Liver (tissue), 9 donors: ENCODE results near the gene NAT10. TPM values are rescaled to one million over a fixed set of nuclear protein-coding genes. Genes with fewer than 3 reads are reported as not detected.

Source experiments
- DNase-seq: peaks from one replicate; pipeline ENCODE4 v3.0.0-alpha.2; 2017; ENCODE audit warnings: low spot score
- H3K27ac ChIP-seq, 2 donors: one replicate each; pipeline ENCODE4 v1.7.0; 2013; ENCODE audit warnings: inconsistent platforms in 2 of 2, low read length in 2 of 2, control low read depth in 1 of 2, low read depth in 1 of 2, mild to moderate bottlenecking in 1 of 2
- H3K27me3 ChIP-seq, 4 donors: one replicate each; pipeline versions ENCODE4 v1.6.1 to v1.7.0; 2013; ENCODE audit warnings: low read length in 3 of 4, inconsistent platforms in 1 of 4, mild to moderate bottlenecking in 1 of 4, moderate library complexity in 1 of 4; ENCODE audit not compliant: control insufficient read depth in 4 of 4, insufficient read depth in 4 of 4
- H3K36me3 ChIP-seq, 4 donors: one replicate each; pipeline versions ENCODE4 v1.6.1 to v1.7.0; 2013; ENCODE audit warnings: low read length in 3 of 4, mild to moderate bottlenecking in 3 of 4, low read depth in 1 of 4, moderate library complexity in 1 of 4; ENCODE audit not compliant: control insufficient read depth in 4 of 4, insufficient read depth in 3 of 4
- H3K4me1 ChIP-seq, 4 donors: one replicate each; pipeline versions ENCODE4 v1.6.1 to v1.7.0; 2013; ENCODE audit warnings: low read length in 3 of 4, mild to moderate bottlenecking in 3 of 4, moderate library complexity in 1 of 4; ENCODE audit not compliant: control insufficient read depth in 4 of 4, insufficient read depth in 4 of 4
- H3K4me3 ChIP-seq, 3 donors: one replicate each; pipeline versions ENCODE4 v1.6.1 to v1.7.0; 2013; ENCODE audit warnings: low read length in 3 of 3, control low read depth in 1 of 3, low read depth in 1 of 3, mild to moderate bottlenecking in 1 of 3
- H3K9ac ChIP-seq, 2 donors: one replicate each; pipeline ENCODE4 v1.7.0; 2013; ENCODE audit warnings: low read length in 2 of 2, mild to moderate bottlenecking in 2 of 2, moderate library complexity in 2 of 2, control low read depth in 1 of 2, low read depth in 1 of 2
- H3K9me3 ChIP-seq, 4 donors: one replicate each; pipeline versions ENCODE4 v1.6.1 to v1.7.0; 2013; ENCODE audit warnings: low read length in 3 of 4; ENCODE audit not compliant: control insufficient read depth in 4 of 4
- EGR1 ChIP-seq, 2 donors: IDR thresholded peaks; 2 replicates each; pipeline ENCODE4 v1.6.1; 2016 to 2018; ENCODE audit warnings: antibody characterized with exemption in 2 of 2, low read depth in 2 of 2
- FOXA1 ChIP-seq: IDR thresholded peaks from 2 replicates; pipeline ENCODE4 v1.6.1; 2016; ENCODE audit warnings: antibody characterized with exemption
- FOXA2 ChIP-seq: IDR thresholded peaks from 2 replicates; pipeline ENCODE4 v1.6.1; 2016; ENCODE audit warnings: antibody characterized with exemption
- GABPA ChIP-seq, 2 donors: IDR thresholded peaks in 1 of 2; conservative IDR thresholded peaks in 1 of 2; 2 replicates each; pipeline ENCODE4 v1.6.1; 2016; ENCODE audit warnings: antibody characterized with exemption in 2 of 2, mild to moderate bottlenecking in 1 of 2, moderate library complexity in 1 of 2
- HNF4A ChIP-seq, 2 donors: conservative IDR thresholded peaks; 2 replicates each; pipeline ENCODE4 v1.6.1; 2016; ENCODE audit warnings: antibody characterized with exemption in 2 of 2, mild to moderate bottlenecking in 2 of 2
- HNF4G ChIP-seq: IDR thresholded peaks from 2 replicates; pipeline ENCODE4 v1.6.1; 2016; ENCODE audit warnings: antibody characterized with exemption
- JUND ChIP-seq, 2 donors: IDR thresholded peaks; 2 replicates each; pipeline ENCODE4 v1.6.1; 2016; ENCODE audit warnings: antibody characterized with exemption in 2 of 2
- NR2F2 ChIP-seq: IDR thresholded peaks from 2 replicates; pipeline ENCODE4 v1.6.1; 2016; ENCODE audit warnings: antibody characterized with exemption
- RAD21 ChIP-seq, 2 donors: IDR thresholded peaks; 2 replicates each; pipeline ENCODE4 v1.6.1; 2016; ENCODE audit warnings: antibody characterized with exemption in 2 of 2, mild to moderate bottlenecking in 2 of 2
- RXRA ChIP-seq, 2 donors: IDR thresholded peaks; 2 replicates each; pipeline ENCODE4 v1.6.1; 2017 to 2018; ENCODE audit warnings: antibody characterized with exemption in 2 of 2, mild to moderate bottlenecking in 1 of 2
- SP1 ChIP-seq: IDR thresholded peaks from 2 replicates; pipeline ENCODE4 v1.6.1; 2018; ENCODE audit warnings: antibody characterized with exemption, mild to moderate bottlenecking
- TAF1 ChIP-seq: conservative IDR thresholded peaks from 2 replicates; pipeline ENCODE4 v1.6.1; 2016; ENCODE audit warnings: antibody characterized with exemption, mild to moderate bottlenecking
- YY1 ChIP-seq: IDR thresholded peaks from 2 replicates; pipeline ENCODE4 v1.6.1; 2016; ENCODE audit warnings: antibody characterized with exemption, mild to moderate bottlenecking
- WGBS: extraction: QIAGEN DNeasy Blood & Tissue Kit; methylation state at CpG from one replicate; pipeline ENCODE4 v1.1.7; 2013; 5-methylcytosine and 5-hydroxymethylcytosine counted together
- polyA plus RNA-seq, 2 donors: library from polyadenylated mRNA; stranded (reverse) in 1 of 2; unstranded in 1 of 2; fragments of 200-250 nt in 1 of 2; fragments of >200 nt in 1 of 2; fragmentation: Nextera tagmentation in 1 of 2; extraction: Ambion mirVana in 1 of 2; gene quantifications; one replicate each; pipeline versions ENCODE4 v1.2.1 to v1.2.3, GENCODE V29; 2013 to 2015
- total RNA-seq, 2 donors: library from RNA; depleted of rRNA; stranded (reverse); fragments of >200 nt; gene quantifications; one replicate each; pipeline ENCODE4 v1.2.3, GENCODE V29; 2014
- TF ChIP-seq, protein P1 (sequence below): fragments of 150-350 bp; IDR thresholded peaks from 2 replicates; pipeline ENCODE4 v1.5.1; 2017; ENCODE audit warnings: improper control_type of control experiment, low read depth, low read length; ENCODE audit not compliant: missing input control
- TF ChIP-seq, protein P2 (sequence below): IDR thresholded peaks from 2 replicates; pipeline ENCODE4 v1.6.1; 2016; ENCODE audit warnings: antibody characterized with exemption
- TF ChIP-seq, protein P3 (sequence below): IDR thresholded peaks from 2 replicates; pipeline ENCODE4 v1.6.1; 2016; ENCODE audit warnings: antibody characterized with exemption
- TF ChIP-seq, protein P4 (sequence below): IDR thresholded peaks from 2 replicates; pipeline ENCODE4 v1.6.1; 2016; ENCODE audit warnings: antibody characterized with exemption, mild to moderate bottlenecking
- TF ChIP-seq, protein P5 (sequence below): IDR thresholded peaks from 2 replicates; pipeline ENCODE4 v1.6.1; 2016; ENCODE audit warnings: antibody characterized with exemption
- donor health status: healthy.
- donor health status: healthy.
- donor health status: healthy.
- donor health status: healthy.
- donor health status: healthy.

Gene NAT10
- total and polyA plus RNA-seq, 4 donors = 9.1 to 14.0 (median 13.5) TPM

DNA sequence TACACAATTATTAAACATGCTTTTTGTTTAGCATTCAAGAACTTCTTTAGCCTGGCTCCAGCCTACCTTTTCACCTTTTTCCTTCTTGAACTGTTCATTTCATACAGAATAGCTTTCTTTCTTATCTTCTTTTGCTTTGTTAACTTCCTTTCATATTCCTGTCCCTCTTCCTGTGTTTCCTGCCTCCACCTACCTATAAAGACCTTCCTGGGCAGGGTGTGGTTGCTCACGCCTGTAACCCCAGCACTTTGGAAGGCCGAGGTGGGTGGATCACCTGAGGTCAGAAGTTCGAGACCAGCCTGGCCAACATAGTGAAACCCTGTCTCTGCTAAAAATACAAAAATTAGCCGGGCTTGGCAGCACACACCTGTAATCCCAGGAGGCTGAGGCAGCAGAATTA is 31.0 kb upstream of the NAT10 start:
- Histone ChIP-seq H3K27ac (no peak overlapping the region), H3K9ac (no peak overlapping the region), H3K4me1 (no peaks in the 10 kb centered on the region), H3K9me3 (no peaks in the 10 kb centered on the region), H3K4me3 (no peak overlapping the region), H3K36me3 (peaks cover 10 to 61% (median 46%) of the 10 kb centered on the region in 4 donors), H3K27me3 (no peaks in the 10 kb centered on the region)
- 76% methylated on average over 4 of the region's 4 CpGs for WGBS
- TF ChIP-seq HNF4A (conservative IDR thresholded peaks at IDR 0.05) (no peak), FOXA2 (no peak), GABPA (IDR thresholded peaks at IDR 0.05 in 1 of 2, conservative IDR thresholded peaks at IDR 0.05 in 1 of 2) (no peak), RXRA (IDR thresholded peaks at IDR 0.05) (no peak), NR2F2 (no peak), EGR1 (IDR thresholded peaks at IDR 0.05; ENCODE audit: low read depth in 2 of 2) (no peak), TAF1 (no peak), RAD21 (IDR thresholded peaks at IDR 0.05) (no peak), YY1 (no peak), SP1 (no peak), HNF4G (no peak), FOXA1 (no peak), JUND (IDR thresholded peaks at IDR 0.05) (no peak)
- TF ChIP-seq, protein P1, sequence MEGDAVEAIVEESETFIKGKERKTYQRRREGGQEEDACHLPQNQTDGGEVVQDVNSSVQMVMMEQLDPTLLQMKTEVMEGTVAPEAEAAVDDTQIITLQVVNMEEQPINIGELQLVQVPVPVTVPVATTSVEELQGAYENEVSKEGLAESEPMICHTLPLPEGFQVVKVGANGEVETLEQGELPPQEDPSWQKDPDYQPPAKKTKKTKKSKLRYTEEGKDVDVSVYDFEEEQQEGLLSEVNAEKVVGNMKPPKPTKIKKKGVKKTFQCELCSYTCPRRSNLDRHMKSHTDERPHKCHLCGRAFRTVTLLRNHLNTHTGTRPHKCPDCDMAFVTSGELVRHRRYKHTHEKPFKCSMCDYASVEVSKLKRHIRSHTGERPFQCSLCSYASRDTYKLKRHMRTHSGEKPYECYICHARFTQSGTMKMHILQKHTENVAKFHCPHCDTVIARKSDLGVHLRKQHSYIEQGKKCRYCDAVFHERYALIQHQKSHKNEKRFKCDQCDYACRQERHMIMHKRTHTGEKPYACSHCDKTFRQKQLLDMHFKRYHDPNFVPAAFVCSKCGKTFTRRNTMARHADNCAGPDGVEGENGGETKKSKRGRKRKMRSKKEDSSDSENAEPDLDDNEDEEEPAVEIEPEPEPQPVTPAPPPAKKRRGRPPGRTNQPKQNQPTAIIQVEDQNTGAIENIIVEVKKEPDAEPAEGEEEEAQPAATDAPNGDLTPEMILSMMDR = no peak
- TF ChIP-seq, protein P2, sequence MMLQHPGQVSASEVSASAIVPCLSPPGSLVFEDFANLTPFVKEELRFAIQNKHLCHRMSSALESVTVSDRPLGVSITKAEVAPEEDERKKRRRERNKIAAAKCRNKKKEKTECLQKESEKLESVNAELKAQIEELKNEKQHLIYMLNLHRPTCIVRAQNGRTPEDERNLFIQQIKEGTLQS = no peak
- TF ChIP-seq, protein P3, sequence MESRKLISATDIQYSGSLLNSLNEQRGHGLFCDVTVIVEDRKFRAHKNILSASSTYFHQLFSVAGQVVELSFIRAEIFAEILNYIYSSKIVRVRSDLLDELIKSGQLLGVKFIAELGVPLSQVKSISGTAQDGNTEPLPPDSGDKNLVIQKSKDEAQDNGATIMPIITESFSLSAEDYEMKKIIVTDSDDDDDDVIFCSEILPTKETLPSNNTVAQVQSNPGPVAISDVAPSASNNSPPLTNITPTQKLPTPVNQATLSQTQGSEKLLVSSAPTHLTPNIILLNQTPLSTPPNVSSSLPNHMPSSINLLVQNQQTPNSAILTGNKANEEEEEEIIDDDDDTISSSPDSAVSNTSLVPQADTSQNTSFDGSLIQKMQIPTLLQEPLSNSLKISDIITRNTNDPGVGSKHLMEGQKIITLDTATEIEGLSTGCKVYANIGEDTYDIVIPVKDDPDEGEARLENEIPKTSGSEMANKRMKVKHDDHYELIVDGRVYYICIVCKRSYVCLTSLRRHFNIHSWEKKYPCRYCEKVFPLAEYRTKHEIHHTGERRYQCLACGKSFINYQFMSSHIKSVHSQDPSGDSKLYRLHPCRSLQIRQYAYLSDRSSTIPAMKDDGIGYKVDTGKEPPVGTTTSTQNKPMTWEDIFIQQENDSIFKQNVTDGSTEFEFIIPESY = no peak
- TF ChIP-seq, protein P4, sequence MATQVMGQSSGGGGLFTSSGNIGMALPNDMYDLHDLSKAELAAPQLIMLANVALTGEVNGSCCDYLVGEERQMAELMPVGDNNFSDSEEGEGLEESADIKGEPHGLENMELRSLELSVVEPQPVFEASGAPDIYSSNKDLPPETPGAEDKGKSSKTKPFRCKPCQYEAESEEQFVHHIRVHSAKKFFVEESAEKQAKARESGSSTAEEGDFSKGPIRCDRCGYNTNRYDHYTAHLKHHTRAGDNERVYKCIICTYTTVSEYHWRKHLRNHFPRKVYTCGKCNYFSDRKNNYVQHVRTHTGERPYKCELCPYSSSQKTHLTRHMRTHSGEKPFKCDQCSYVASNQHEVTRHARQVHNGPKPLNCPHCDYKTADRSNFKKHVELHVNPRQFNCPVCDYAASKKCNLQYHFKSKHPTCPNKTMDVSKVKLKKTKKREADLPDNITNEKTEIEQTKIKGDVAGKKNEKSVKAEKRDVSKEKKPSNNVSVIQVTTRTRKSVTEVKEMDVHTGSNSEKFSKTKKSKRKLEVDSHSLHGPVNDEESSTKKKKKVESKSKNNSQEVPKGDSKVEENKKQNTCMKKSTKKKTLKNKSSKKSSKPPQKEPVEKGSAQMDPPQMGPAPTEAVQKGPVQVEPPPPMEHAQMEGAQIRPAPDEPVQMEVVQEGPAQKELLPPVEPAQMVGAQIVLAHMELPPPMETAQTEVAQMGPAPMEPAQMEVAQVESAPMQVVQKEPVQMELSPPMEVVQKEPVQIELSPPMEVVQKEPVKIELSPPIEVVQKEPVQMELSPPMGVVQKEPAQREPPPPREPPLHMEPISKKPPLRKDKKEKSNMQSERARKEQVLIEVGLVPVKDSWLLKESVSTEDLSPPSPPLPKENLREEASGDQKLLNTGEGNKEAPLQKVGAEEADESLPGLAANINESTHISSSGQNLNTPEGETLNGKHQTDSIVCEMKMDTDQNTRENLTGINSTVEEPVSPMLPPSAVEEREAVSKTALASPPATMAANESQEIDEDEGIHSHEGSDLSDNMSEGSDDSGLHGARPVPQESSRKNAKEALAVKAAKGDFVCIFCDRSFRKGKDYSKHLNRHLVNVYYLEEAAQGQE = no peak
- TF ChIP-seq, protein P5, sequence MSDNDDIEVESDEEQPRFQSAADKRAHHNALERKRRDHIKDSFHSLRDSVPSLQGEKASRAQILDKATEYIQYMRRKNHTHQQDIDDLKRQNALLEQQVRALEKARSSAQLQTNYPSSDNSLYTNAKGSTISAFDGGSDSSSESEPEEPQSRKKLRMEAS = no peak
- DNase-seq = no peak
